Left lung (tissue), 10 donors: ENCODE measurements around the gene COL6A3. TPM values are rescaled to one million over a fixed set of nuclear protein-coding genes. Genes with fewer than 3 reads are reported as not detected.

Experiments
- ATAC-seq: fragments of 200-7000 bp; cut with Tn5 transposase; one replicate; pipeline ENCODE4 v1.9.1; 2020; ENCODE audit warnings: moderate library complexity
- DNase-seq, 4 donors: peaks; one replicate each; pipeline ENCODE4 v3.0.0-alpha.2; 2013 to 2020
- H3K27ac ChIP-seq, 2 donors: fragments of 200-600 bp; sonication (generic) in 1 of 2; one replicate each; pipeline versions ENCODE4 v1.5.0 to v1.8.0; 2020 to 2021
- H3K27me3 ChIP-seq, 2 donors: fragments of 200-600 bp; sonication (generic) in 1 of 2; one replicate each; pipeline versions ENCODE4 v1.5.0 to v1.8.0; 2020 to 2021
- H3K36me3 ChIP-seq, 2 donors: fragments of 200-600 bp; sonication (generic) in 1 of 2; one replicate each; pipeline versions ENCODE4 v1.5.0 to v1.8.0; 2020 to 2021
- H3K4me1 ChIP-seq, 2 donors: fragments of 200-600 bp; one replicate each; pipeline ENCODE4 v1.8.0; 2021
- H3K4me3 ChIP-seq, 2 donors: fragments of 200-600 bp; sonication (generic) in 1 of 2; one replicate each; pipeline versions ENCODE4 v1.5.0 to v1.8.0; 2020 to 2021; ENCODE audit warnings: mild to moderate bottlenecking in 1 of 2
- H3K9me3 ChIP-seq, 2 donors: fragments of 200-600 bp; sonication (generic) in 1 of 2; one replicate each; pipeline versions ENCODE4 v1.5.0 to v1.8.0; 2020 to 2021
- intact Hi-C, 2 donors: fragments of 100-400 bp; cut with DNase I; formaldehyde crosslinking; loops; one replicate each; pipeline versions ENCODE4 v1.11.2 to v1.14.2; 2022
- polyA plus RNA-seq, 6 donors: library from polyadenylated mRNA; unstranded; fragments of 120-200 nt; gene quantifications; one replicate each; pipeline ENCODE4 v1.2.1, GENCODE V29; 2013; ENCODE audit not compliant: insufficient read length in 6 of 6
- total RNA-seq, 2 donors: library from RNA; stranded (reverse); fragmentation: NEBNext Ultra II Directional; extraction: Animal tissue kit (Norgen Biotek cat#: 25700); gene quantifications; one replicate each; pipeline ENCODE4 v1.2.1, GENCODE V29; 2021
- TF ChIP-seq, protein P1 (sequence below), 2 donors: fragments of 200-600 bp; sonication (generic) in 1 of 2; IDR thresholded peaks; one replicate each; pipeline versions ENCODE4 v1.5.0 to v1.8.0; 2021; ENCODE audit warnings: antibody characterized with exemption in 2 of 2
- donor health status: DM: no; HTN: yes; CAD: no.
- donor health status: DM: no; HTN: no; CAD: no.

The COL6A3 gene
- total and polyA plus RNA-seq, 8 donors = 598 to 868 (median 760) TPM

DNA sequence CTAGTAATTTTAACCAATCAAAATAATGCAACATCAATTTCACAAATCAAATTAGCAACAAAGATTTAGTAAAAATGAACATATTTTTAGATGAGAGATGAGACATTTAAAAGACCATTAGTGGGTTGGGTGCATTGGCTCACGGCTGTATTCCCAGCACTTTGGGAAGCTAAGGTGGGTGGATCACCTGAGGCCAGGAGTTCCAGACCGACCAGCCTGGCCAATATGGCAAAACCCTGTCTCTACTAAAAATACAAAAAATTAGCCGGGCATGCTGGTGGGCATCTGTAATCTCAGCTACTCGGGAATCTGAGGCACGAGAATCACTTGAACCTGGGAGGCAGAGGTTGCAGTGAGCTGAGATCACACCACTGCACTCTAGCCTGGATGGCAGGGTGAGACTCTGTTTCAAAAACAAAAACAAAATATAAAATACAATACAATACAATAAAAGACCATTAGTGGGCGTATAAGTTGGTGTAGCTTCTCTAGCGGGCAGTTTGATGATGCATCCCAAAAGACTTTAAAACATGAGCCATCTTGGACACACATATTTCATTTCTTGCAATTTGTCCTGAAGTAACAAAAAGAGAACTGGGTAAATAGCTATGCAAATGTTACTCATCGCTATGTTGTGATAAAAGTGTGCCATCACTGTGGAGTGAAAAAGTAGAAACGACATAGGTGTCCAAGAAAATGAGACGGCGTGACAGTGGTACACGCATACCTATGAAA is 101.8 kb downstream of the COL6A3 start:
- no peak overlapping the region for H3K27ac ChIP-seq
- peaks cover 0 to 13% of the 10 kb centered on the region in 2 donors for H3K4me1 ChIP-seq
- TF ChIP-seq, protein P1, sequence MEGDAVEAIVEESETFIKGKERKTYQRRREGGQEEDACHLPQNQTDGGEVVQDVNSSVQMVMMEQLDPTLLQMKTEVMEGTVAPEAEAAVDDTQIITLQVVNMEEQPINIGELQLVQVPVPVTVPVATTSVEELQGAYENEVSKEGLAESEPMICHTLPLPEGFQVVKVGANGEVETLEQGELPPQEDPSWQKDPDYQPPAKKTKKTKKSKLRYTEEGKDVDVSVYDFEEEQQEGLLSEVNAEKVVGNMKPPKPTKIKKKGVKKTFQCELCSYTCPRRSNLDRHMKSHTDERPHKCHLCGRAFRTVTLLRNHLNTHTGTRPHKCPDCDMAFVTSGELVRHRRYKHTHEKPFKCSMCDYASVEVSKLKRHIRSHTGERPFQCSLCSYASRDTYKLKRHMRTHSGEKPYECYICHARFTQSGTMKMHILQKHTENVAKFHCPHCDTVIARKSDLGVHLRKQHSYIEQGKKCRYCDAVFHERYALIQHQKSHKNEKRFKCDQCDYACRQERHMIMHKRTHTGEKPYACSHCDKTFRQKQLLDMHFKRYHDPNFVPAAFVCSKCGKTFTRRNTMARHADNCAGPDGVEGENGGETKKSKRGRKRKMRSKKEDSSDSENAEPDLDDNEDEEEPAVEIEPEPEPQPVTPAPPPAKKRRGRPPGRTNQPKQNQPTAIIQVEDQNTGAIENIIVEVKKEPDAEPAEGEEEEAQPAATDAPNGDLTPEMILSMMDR (IDR thresholded peaks at IDR 0.05) = no peak
- no peak overlapping the region for H3K4me3 ChIP-seq
- intact Hi-C loops = no loop called here
- H3K9me3 ChIP-seq = no peaks in the 10 kb centered on the region
- ATAC-seq = no peak
- H3K27me3 ChIP-seq = peaks cover 0 to 16% of the 10 kb centered on the region in 2 donors
- H3K36me3 ChIP-seq = no peaks in the 10 kb centered on the region
- no peak for DNase-seq

DNA sequence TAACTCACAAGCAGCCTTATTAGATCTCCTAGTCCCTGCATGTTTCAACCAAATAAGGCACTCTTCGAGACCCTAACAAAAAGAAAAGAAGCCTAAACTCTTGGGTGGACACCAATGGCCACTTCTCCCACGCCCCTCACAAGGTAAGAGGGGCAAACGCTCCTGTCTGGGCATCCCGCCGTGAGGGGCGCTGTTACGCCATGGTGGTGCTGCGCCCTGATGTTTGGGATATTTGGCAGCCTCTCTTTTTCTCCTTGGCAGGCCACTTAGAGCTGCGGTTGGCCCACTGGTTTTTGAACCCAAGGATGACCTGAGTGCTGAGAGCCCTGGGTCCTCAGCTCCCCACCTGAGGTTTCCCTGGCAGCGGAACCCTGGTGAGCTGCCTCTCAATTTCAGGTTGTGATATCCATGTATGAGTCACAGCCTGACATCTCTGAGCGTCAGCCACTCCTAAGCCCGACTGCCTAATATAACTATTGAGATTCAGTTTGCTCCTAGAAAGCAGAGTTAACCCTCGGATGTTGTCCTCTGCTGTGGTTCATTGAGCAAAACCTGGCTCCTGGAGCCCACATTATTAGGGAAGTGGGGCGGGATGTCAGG is 103.3 kb downstream of the COL6A3 start:
- peaks cover 0 to 10% of the 10 kb centered on the region in 2 donors for H3K27me3 ChIP-seq
- ATAC-seq (no peak), DNase-seq (peak in 1 of 4 donors; percentile 48)
- no peak overlapping the region for H3K4me3 ChIP-seq
- no peaks in the 10 kb centered on the region for H3K36me3 ChIP-seq
- intact Hi-C loops = no loop called here
- no peaks in the 10 kb centered on the region for H3K9me3 ChIP-seq
- H3K4me1 ChIP-seq = peaks cover 0 to 8% of the 10 kb centered on the region in 2 donors
- H3K27ac ChIP-seq = no peak overlapping the region
- TF ChIP-seq, protein P1 (IDR thresholded peaks at IDR 0.05) = no peak

- intact Hi-C loops = no loop called here
- Histone ChIP-seq H3K27ac (no peak overlapping the region), H3K4me3 (no peak overlapping the region), H3K36me3 (no peaks in the 10 kb centered on the region), H3K9me3 (no peaks in the 10 kb centered on the region), H3K4me1 (no peaks in the 10 kb centered on the region), H3K27me3 (no peaks in the 10 kb centered on the region)
- DNase-seq (no peak), ATAC-seq (no peak)
- TF ChIP-seq, protein P1 (IDR thresholded peaks at IDR 0.05) = no peak
Measured at GRCh38 chr2:237309416-237309815, 104.5 kb downstream of the COL6A3 start.

DNA sequence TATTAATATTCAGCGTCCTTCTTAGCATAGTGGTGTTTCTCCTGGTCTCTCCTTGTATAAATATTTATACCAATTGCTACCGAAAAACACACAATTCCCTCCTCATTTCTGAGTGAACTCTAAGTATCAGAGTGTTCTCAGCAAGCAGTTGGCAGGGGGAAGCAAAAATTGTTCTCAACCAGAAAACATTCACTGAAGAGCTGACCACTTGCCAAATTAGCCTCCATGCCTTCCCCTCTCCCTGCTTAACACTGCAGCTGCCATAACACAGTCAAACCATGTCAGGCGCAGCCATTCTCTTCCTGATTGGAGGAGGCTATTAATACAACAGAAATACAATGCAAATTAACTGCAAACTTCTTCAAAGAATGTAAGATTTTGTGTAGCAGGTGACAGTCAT is 105.0 kb downstream of the COL6A3 start:
- H3K27ac ChIP-seq = no peak overlapping the region
- no peaks in the 10 kb centered on the region for H3K27me3 ChIP-seq
- DNase-seq = no peak
- H3K9me3 ChIP-seq = no peaks in the 10 kb centered on the region
- no peaks in the 10 kb centered on the region for H3K36me3 ChIP-seq
- H3K4me3 ChIP-seq = no peak overlapping the region
- ATAC-seq = no peak
- no peaks in the 10 kb centered on the region for H3K4me1 ChIP-seq
- TF ChIP-seq, protein P1 (IDR thresholded peaks at IDR 0.05) = no peak
- intact Hi-C loops = no loop called here

- ATAC-seq (no peak), DNase-seq (no peak)
- Histone ChIP-seq H3K27ac (no peak overlapping the region), H3K9me3 (peaks cover 0 to 7% of the 10 kb centered on the region in 2 donors), H3K4me3 (no peak overlapping the region), H3K4me1 (no peaks in the 10 kb centered on the region), H3K36me3 (no peaks in the 10 kb centered on the region), H3K27me3 (no peaks in the 10 kb centered on the region)
- TF ChIP-seq, protein P1 (IDR thresholded peaks at IDR 0.05) = no peak
- intact Hi-C loops = no loop called here
Measured at GRCh38 chr2:237307474-237307873, 106.5 kb downstream of the COL6A3 start.
